Superior temporal gyrus (tissue), 1 donor: ENCODE measurements around the gene PLPP1.
A peak's percentile ranks its signal among the peaks of the same experiment; 100 is the strongest.

Source experiments
- DNase-seq: peaks from one replicate; pipeline ENCODE4 v3.0.0-alpha.2; 2016; ENCODE audit errors: extremely low spot score

PLPP1 gene

DNA sequence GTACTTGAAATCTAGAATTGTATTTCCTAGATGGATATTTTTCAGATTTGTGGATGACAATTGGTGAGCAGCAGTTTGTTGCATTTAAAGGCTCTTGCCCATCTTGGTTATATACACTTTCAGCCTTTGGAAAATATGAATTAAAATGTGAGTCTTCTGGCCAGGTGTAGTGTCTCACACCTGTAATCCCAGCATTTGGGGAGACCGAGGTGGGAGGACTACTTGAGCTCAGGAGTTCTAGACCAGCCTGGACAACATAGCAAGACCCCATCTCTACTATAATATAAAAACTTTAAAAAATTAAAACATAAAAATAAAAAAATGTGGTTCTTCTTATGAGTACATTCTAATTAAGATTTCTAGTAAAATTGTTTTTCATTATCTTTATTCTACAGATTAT is 125.0 kb downstream of the PLPP1 start:
- no peak for DNase-seq

- DNase-seq, result no peak
Measured at GRCh38 chr5:55407984-55408383, 126.8 kb downstream of the PLPP1 start.

DNA sequence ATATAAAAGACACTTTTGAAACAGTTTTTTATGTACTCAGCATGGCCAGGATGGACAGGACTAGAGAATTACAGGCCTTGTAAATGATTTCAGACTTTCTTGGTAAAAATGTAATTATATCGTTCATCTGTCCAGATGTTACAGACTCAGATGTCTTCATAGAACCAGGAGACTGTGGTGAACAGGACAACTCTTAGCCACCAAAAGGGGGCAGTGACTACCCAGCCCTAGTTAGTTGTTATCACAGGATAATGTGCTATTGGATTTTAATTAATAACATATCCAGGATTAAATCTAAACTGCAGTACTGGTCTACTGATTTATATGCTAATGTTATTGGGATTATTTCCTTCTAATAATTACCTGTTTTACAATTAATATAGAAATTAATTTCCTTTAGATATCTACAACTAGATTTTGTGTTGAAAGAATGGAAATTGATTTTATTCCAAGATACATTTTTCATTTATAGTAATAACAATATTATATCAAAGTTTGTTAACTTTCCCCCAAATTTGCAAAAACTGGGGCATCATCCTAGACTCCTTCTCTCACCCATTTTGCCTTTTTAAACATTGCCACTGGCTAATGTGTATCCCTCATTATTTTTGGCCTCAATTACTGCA is 127.6 kb downstream of the PLPP1 start:
- DNase-seq, result peak; percentile 85

DNA sequence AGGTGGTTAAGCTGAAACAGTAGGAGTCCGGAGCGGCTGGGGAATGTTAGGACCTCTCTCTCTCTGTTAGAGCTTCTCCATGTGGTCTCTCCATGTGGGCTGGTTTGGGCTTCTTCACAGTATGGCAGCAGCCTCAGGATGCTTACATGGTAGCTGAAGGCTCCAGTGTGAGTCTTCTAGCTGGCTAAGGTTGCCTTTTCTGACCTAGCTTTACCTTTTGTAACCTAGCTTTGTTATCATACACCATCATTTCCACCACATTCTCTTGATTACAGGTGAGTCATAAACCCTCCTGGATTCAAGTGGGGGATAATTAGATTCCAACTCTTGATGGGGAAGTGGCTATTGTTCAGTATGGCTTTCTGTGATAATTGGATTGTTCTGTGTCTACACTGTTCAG is 128.5 kb downstream of the PLPP1 start:
- no peak for DNase-seq

- DNase-seq, result no peak
Measured at GRCh38 chr5:55402199-55402598, 132.6 kb downstream of the PLPP1 start.

GRCh38 chr5:55393501-55394175 is 141.1 kb downstream of the PLPP1 start:
- DNase-seq, result no peak

- no peak for DNase-seq
Measured at GRCh38 chr5:55392669-55393068, 142.1 kb downstream of the PLPP1 start.

GRCh38 chr5:55391707-55392106 is 143.1 kb downstream of the PLPP1 start:
- no peak for DNase-seq

GRCh38 chr5:55387865-55388264 is 146.9 kb downstream of the PLPP1 start:
- DNase-seq, result no peak

DNA sequence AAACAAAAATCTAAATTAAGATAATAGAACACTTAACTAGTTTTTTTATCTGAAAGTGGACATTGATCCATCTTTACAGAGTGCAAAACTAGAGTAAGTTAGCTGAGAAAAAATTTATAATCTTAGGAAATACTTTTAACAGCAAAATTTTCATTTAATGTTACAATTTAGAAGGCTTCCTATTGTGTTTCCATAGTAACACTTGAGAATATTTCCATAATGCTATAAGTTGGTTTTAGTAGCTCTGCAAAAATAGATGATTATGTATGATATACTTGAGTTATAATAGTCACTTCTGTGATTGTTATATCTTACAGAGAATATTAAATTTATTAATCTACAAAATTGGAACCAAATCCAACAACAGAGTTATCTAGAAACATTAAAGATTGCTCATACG is 148.4 kb downstream of the PLPP1 start:
- DNase-seq, result no peak

GRCh38 chr5:55385846-55386245 is 148.9 kb downstream of the PLPP1 start:
- DNase-seq, result no peak

- DNase-seq, result no peak
Measured at GRCh38 chr5:55385227-55385626, 149.5 kb downstream of the PLPP1 start.

- no peak for DNase-seq
Measured at GRCh38 chr5:55384072-55384471, 150.7 kb downstream of the PLPP1 start.

DNA sequence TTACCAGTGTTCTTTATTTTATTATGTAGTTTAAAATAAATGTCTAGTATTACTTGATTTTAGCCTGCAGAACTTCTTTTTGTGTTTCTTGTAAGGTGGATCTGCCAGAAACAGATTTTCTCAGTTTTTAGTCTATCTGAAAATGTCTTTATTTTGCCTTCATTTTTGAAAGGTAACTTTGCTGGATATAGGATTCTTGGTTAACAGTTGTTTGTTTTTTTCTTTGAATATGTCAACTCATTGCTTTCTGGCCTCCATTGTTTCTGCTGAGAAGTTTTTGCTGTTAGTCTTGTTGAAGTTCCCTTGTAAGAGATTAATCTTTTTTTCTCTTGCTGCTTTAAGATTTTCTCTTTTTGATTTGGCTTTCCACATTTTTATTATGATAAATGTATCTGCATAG is 151.5 kb downstream of the PLPP1 start:
- no peak for DNase-seq

GRCh38 chr5:55377810-55378209 is 157.0 kb downstream of the PLPP1 start:
- DNase-seq, result no peak
